HG03442 (cell line): ENCODE results near the gene FKBP1B.
"Not testable (repeated sequence)": the region's sequence is repeated elsewhere in the genome, so short reads cannot be mapped to it uniquely, and the experiment has no call there.

Experiments
- ATAC-seq: cut with Tn5 transposase; IDR thresholded peaks from one replicate; pipeline ENCODE4 v1.9.1; 2021; ENCODE audit warnings: mild to moderate bottlenecking, moderate library complexity; ENCODE audit not compliant: unreplicated experiment

The FKBP1B gene

DNA sequence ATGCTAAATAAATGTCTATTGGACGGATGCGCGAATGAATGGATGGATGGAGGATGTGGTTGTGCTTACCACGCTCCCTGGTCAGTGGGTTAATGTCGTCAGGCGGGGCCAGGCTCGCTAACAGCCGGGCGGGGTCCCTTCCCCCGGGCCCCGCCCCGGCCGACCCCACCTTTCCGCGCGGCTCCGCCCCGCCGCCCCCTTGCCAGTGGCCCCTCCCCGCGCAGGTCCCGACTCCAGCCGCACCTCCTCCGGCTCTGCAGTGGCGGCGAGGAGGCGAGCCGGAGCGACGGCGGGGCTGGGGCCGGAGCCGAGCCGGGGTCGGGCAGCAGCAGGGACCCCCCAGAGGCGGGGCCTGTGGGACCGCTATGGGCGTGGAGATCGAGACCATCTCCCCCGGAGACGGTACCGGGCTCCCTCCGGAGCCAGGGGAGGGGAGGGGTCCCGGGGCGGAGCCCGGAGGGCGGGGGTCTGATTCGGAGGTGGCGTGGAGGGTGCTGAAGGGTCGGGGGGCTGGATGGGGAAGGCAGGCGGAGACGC lies at the start of gene FKBP1B:
TSS of gene FKBP1B (plus strand) at position 257 of the 537 bp plus-strand sequence. CDS start at position 366, 109 bp downstream.
- ATAC-seq: no peak

GRCh38 chr2:24007693-24008092 lies 41.8 kb upstream of the FKBP1B start:
- ATAC-seq: no peak

- ATAC-seq: no peak
Measured at GRCh38 chr2:24008672-24009366, 40.7 kb upstream of the FKBP1B start.

GRCh38 chr2:24009367-24009679 lies 40.2 kb upstream of the FKBP1B start:
- no peak for ATAC-seq

DNA sequence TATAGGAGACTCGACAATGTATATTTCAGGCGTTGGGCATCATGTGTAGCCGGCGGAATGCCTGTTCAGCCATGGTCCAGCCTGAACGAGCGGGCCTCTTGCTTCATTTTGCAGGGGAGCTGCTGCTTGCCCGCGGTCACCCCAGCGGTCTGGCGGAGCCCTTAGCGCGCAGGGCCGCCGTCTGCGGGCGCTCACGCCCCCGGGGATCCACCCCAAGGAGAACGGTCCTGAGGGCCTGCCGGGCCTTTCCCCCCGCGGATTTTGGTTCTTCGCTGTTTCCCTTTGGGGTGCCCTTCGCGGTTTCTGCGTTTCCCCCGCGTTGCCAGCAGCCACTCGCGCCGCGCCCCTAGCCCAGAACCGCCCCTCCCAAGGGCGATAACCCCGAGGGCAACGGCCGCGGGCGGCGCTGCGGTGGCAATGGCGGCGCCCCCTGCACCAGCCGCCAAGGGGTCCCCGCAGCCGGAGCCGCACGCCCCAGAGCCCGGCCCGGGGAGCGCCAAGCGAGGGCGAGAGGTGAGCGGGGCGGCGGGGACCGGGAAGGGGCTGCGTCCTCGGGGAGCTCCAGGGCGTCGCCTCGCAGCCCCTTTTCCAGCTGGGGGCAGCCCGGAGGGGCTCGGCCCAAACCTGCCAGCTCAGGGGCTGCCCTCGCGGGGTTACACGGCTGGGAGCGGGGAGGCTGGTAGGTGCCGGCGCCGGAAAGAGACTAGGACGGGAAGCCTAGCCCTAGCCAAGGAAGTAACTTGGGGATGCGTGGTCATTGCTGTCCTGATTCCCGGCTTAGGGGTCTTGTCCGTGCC lies 39.7 kb upstream of the FKBP1B start, which contains the start of gene MFSD2B:
TSS of gene MFSD2B (plus strand) at position 406 of the 797 bp plus-strand sequence. CDS start at position 418, 12 bp downstream.
- ATAC-seq: no peak

DNA sequence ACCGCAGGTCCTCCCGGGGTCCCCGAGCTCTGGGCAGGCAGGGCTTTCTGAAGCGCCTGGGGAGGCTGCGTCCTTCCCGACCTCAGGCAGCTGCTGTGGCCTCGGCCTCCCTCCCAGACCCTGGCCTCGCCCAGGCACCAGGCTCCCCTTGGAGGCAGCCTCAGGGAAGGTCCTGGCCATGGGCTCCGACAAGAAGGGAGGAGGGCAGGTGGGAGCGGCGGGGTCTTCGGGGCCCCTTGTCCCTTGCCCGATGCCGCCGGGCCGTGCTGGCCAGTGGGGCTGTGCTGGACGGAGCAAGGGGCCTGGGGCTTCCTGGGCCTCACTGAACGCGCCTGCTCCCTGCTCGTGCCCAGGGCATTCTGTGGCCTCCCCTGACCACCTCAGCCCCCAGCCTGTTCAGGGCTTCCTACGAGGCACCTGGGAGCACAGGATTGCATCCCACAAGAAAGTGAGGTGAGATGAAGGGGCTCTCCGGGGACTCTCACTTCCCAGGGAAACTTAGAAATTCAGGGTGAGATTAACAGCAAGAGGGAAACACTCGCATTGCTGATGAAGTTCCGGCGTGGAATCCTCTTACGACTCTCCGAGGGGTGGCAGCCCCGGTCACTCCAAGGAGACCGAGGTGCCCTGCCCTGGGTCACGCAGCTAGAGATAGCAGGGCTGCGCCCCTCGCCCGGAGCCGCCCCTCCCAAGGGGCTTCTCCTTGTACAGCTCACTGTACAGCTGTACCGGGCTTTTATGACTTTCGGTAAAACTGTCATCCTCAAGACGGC lies 38.9 kb upstream of the FKBP1B start:
- no peak for ATAC-seq

GRCh38 chr2:24011250-24012104 lies 38.1 kb upstream of the FKBP1B start:
- no peak for ATAC-seq

DNA sequence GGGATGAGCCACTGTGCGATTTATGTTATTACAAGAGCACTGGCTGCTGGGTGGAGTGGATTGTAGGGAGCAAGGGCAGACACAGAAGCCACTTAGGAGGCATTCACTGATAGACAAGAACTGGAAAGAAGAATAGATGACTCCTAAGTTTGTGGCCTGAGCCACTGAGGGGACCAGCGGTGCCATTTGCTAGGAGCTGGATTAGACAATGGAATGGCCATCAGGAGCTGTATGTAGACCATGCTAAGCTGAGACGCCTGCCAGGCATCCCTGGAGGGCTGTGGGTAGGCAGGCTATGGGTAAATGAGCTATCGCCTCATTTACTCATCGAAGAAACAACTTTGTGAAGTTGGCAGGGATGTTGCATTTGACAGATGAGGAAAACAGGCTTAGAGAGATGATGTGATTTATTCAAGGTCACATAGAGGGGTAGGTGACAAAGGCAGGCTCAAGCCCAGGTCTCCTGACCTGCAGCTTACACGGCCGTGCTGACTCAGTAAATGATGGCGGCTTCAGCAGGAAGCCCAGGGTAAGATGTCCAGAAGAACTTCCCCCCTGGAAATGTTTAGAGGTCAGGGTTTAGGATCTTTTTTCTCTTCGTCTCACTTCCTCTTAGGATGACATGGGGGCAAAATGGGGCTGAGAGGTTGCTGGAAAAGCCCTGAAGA lies 36.9 kb upstream of the FKBP1B start:
- no peak for ATAC-seq

GRCh38 chr2:24014902-24015301 lies 34.6 kb upstream of the FKBP1B start:
- not testable (repeated sequence) for ATAC-seq

DNA sequence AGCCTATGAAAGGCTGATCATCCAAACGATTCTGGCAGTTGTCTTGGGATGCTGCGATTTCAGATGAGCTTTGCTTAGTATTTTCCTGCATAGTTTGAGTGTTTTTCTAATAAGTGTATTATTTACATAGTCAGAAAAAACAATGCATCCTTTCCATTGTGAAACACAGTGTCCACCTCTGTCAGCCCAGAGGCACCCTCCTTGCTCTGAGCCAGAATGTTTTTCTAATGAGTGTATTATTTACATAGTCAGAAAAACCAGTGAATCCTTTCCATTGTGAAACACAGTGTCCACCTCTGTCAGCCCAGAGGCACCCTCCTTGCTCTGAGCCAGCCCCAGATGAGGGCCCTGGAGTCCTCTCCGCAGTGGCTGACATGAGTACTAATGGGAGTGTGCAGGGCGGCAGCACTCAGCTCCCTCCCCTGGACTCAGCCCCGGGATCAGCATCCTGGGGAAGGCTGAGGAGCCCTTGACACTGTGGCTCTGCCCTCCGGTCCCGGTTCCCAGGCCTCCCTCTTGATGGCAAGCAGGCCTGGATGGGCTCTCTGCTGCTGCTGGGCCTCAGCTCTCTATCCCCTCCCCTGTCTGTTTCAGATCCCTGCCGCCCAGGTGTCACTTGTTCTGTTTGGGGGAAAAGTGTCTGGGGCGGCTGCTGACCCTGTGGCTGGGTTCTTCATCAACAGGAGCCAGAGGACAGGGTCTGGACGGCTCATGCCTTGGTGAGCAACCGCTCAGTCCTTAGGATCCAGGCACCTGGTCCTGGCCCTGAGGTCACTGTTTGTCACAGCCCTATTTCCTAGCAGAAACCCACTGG lies 33.8 kb upstream of the FKBP1B start:
- no peak for ATAC-seq

- no peak for ATAC-seq
Measured at GRCh38 chr2:24016376-24016761, 33.2 kb upstream of the FKBP1B start.

DNA sequence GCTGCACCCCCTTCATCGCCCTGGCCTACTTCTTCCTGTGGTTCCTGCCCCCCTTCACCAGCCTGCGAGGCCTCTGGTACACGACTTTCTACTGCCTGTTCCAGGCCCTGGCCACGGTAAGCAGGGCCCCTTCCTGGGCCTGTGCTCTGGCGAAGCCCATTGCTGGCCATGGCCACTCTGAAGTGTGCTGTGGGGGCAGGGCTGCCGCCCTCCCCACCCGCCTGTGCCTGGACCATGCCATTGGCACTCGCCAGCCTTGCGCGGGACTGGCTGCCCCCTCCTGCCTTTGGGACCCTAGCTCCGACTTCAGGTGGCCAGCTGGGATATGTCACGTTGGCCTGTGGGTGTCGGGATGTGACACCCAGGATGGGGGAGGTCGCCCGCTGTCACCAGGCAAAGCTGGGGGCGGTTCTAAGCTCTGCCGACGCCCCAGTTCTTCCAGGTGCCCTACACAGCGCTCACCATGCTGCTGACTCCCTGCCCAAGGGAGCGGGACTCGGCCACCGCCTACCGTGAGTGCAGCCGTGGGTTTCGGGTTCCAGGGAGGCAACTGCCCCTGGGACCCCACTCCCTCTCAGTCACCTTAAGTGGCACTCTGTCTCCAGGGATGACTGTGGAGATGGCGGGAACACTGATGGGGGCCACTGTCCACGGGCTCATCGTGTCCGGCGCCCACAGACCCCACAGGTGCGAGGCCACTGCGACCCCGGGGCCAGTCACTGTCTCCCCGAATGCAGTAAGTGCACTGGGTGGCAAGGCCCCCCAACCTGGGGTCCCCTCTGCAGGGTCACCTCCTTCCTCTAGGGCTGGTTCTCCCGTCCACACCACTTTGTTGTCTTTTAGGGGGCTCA lies 32.5 kb upstream of the FKBP1B start:
- no peak for ATAC-seq

- no peak for ATAC-seq
Measured at GRCh38 chr2:24017711-24018110, 31.8 kb upstream of the FKBP1B start.

DNA sequence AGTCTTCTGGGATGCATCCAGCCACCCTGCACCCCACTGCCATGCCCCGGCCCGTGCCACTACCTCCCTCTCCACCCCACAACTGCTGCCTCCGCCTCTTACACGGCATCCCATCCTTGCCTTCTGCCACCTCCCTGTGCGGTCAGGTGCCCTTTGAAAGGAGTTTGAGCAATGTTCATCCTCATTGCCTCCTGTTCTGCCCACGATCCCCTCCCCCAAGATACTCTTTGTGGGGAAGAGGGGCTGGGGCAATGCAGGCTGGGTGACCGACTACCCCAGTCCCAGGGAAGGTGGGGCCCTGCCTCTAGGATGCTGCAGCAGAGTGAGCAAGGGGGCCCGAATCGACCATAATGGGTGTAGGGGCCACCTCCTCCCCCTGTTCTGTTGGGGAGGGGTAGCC lies 31.3 kb upstream of the FKBP1B start:
- ATAC-seq: no peak

- ATAC-seq: no peak
Measured at GRCh38 chr2:24019729-24020128, 29.8 kb upstream of the FKBP1B start.

- ATAC-seq: no peak
Measured at GRCh38 chr2:24020244-24020643, 29.3 kb upstream of the FKBP1B start.

- no peak for ATAC-seq
Measured at GRCh38 chr2:24021122-24021998, 28.2 kb upstream of the FKBP1B start.
